Neural progenitor cell (in vitro differentiated cells): ENCODE results near the gene THRAP3. TPM values are rescaled to one million over a fixed set of nuclear protein-coding genes. Genes with fewer than 3 reads are reported as not detected.

Experiments
- DNase-seq: peaks from one replicate; pipeline ENCODE4 v3.0.0-alpha.2; 2016; ENCODE audit warnings: low spot score
- H2AFZ ChIP-seq: fragments of 200-600 bp; sonication (generic); replicated peaks from 2 replicates; pipeline ENCODE4 v1.6.1; 2016; ENCODE audit warnings: antibody characterized with exemption
- H3F3A ChIP-seq: fragments of 200-600 bp; sonication (generic); 2 replicates; pipeline ENCODE4 v1.6.1; 2016; ENCODE audit warnings: antibody characterized with exemption, low read depth
- H3K27ac ChIP-seq: fragments of 200-600 bp; sonication (generic); 2 replicates; pipeline ENCODE4 v1.5.1; 2016; ENCODE audit warnings: mild to moderate bottlenecking
- H3K27me3 ChIP-seq: fragments of 200-600 bp; sonication (generic); 2 replicates; pipeline ENCODE4 v1.6.1; 2016; ENCODE audit warnings: mild to moderate bottlenecking, moderate library complexity
- H3K36me3 ChIP-seq: fragments of 200-600 bp; sonication (generic); 2 replicates; pipeline ENCODE4 v1.5.1; 2016
- H3K4me1 ChIP-seq: fragments of 200-600 bp; sonication (generic); 2 replicates; pipeline ENCODE4 v1.6.1; 2016; ENCODE audit warnings: mixed run types
- H3K4me2 ChIP-seq: fragments of 200-600 bp; sonication (generic); 2 replicates; pipeline ENCODE4 v1.6.1; 2016
- H3K4me3 ChIP-seq: fragments of 200-600 bp; sonication (generic); 2 replicates; pipeline ENCODE4 v1.5.1; 2016
- H3K79me2 ChIP-seq: fragments of 200-600 bp; sonication (generic); 2 replicates; pipeline ENCODE4 v1.6.1; 2016; ENCODE audit warnings: low read depth
- H3K9ac ChIP-seq: fragments of 200-600 bp; sonication (generic); 2 replicates; pipeline ENCODE4 v1.6.1; 2016
- H3K9me3 ChIP-seq: fragments of 200-600 bp; sonication (generic); 2 replicates; pipeline ENCODE4 v1.5.1; 2016; ENCODE audit warnings: low read depth
- H4K20me1 ChIP-seq: fragments of 200-600 bp; sonication (generic); 2 replicates; pipeline ENCODE4 v1.6.1; 2016; ENCODE audit warnings: low read depth
- H3K27ac Mint-ChIP-seq: 3 replicates; pipeline ENCODE4 v1.8.0; 2021; ENCODE audit warnings: mixed read lengths
- H3K27me3 Mint-ChIP-seq: 2 replicates; pipeline ENCODE4 v1.8.0; 2022; ENCODE audit warnings: low read depth, mild to moderate bottlenecking, inconsistent platforms, moderate library complexity, mixed read lengths; ENCODE audit not compliant: insufficient read depth
- H3K36me3 Mint-ChIP-seq: 3 replicates; pipeline ENCODE4 v1.8.0; 2021; ENCODE audit warnings: mixed read lengths
- H3K4me1 Mint-ChIP-seq: 3 replicates; pipeline ENCODE4 v1.8.0; 2021; ENCODE audit warnings: mixed read lengths
- H3K4me3 Mint-ChIP-seq: 3 replicates; pipeline ENCODE4 v1.8.0; 2021; ENCODE audit warnings: mild to moderate bottlenecking, moderate library complexity, mixed read lengths
- H3K9me3 Mint-ChIP-seq: 3 replicates; pipeline ENCODE4 v1.8.0; 2020; ENCODE audit warnings: mixed read lengths
- EZH2 ChIP-seq: fragments of 200-600 bp; sonication (generic); IDR thresholded peaks from 2 replicates; pipeline ENCODE4 v1.6.1; 2017; ENCODE audit warnings: antibody characterized with exemption, mild to moderate bottlenecking, moderate library complexity
- EZH2phosphoT487 ChIP-seq: fragments of 200-600 bp; sonication (generic); IDR thresholded peaks from 2 replicates; pipeline ENCODE4 v1.6.1; 2017; ENCODE audit warnings: antibody characterized with exemption
- total RNA-seq: library from RNA; depleted of rRNA; stranded (reverse); fragments of >200 nt; gene quantifications from 2 replicates; pipeline ENCODE4 v1.2.3, GENCODE V29; 2015; ENCODE audit warnings: low replicate concordance
- TF ChIP-seq, protein P1 (sequence below): fragments of 200-600 bp; sonication (generic); IDR thresholded peaks from 2 replicates; pipeline ENCODE4 v1.5.1; 2017; ENCODE audit warnings: antibody characterized with exemption, mild to moderate bottlenecking

Gene THRAP3
- total RNA-seq, 1 donor from 2014 or later, result 138 TPM

DNA sequence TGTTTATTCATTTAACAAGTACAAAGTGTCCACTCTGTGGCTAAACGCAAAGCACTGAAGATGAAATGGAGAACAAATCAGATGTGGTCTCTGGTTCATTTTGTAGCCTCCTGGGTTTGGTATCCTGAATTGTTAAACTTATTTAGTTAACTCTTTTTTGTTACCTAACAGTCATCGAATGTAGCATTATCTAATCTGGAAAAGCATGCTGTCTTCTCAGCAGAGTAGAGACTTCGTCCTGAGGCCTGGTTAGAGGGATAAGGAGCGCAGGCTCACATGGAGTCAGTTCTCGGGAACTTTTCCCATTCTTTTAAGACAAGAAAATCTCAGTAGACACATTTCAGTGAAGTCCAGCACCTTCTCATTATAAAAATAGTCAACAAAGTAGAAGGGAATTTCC is 48.8 kb downstream of the THRAP3 start:
- Histone ChIP-seq H3F3A (no peaks in the 10 kb centered on the region), H3K27ac (no peak overlapping the region), H3K4me1 (no peaks in the 10 kb centered on the region), H4K20me1 (peaks cover 36% of the 10 kb centered on the region), H3K79me2 (peaks cover 93% of the 10 kb centered on the region), H3K9me3 (no peaks in the 10 kb centered on the region), H3K4me2 (no peak overlapping the region), H3K4me3 (no peak overlapping the region), H3K36me3 (no peaks in the 10 kb centered on the region), H2AFZ (no peak overlapping the region), H3K9ac (no peak overlapping the region), H3K27me3 (no peaks in the 10 kb centered on the region)
- Mint-ChIP-seq H3K9me3 (no peaks in the 10 kb centered on the region), H3K27ac (no peak overlapping the region), H3K27me3 (no peaks in the 10 kb centered on the region), H3K4me3 (no peak overlapping the region), H3K36me3 (peaks cover 20% of the 10 kb centered on the region), H3K4me1 (no peaks in the 10 kb centered on the region)
- TF ChIP-seq, protein P1, sequence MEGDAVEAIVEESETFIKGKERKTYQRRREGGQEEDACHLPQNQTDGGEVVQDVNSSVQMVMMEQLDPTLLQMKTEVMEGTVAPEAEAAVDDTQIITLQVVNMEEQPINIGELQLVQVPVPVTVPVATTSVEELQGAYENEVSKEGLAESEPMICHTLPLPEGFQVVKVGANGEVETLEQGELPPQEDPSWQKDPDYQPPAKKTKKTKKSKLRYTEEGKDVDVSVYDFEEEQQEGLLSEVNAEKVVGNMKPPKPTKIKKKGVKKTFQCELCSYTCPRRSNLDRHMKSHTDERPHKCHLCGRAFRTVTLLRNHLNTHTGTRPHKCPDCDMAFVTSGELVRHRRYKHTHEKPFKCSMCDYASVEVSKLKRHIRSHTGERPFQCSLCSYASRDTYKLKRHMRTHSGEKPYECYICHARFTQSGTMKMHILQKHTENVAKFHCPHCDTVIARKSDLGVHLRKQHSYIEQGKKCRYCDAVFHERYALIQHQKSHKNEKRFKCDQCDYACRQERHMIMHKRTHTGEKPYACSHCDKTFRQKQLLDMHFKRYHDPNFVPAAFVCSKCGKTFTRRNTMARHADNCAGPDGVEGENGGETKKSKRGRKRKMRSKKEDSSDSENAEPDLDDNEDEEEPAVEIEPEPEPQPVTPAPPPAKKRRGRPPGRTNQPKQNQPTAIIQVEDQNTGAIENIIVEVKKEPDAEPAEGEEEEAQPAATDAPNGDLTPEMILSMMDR, result no peak
- TF ChIP-seq EZH2 (no peak), EZH2phosphoT487 (no peak)
- DNase-seq, result no peak

DNA sequence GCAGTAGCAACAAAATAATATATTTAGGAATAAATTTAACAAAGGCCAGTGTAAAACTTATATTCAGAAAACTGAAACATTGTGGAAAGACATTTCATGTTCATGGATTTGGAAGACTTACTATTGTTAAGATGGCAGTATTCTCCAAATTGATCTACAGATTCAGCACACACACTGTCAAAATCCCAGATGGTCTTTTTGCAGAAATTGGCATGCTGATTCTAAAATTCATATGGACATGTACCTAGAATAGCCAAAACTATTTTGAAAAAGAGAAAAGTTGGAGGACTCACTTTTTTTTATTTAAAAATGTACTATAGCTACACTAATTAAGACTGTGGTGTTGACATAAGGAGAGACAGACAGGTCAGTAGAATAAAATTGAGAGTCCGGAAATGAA is 50.0 kb downstream of the THRAP3 start:
- Histone ChIP-seq H3K4me3 (no peak overlapping the region), H3K4me2 (no peak overlapping the region), H3K36me3 (no peaks in the 10 kb centered on the region), H3K9ac (no peak overlapping the region), H3F3A (no peaks in the 10 kb centered on the region), H3K27ac (no peak overlapping the region), H4K20me1 (peaks cover 33% of the 10 kb centered on the region), H3K27me3 (no peaks in the 10 kb centered on the region), H3K79me2 (peaks cover 93% of the 10 kb centered on the region), H3K4me1 (no peaks in the 10 kb centered on the region), H2AFZ (no peak overlapping the region), H3K9me3 (no peaks in the 10 kb centered on the region)
- H3K36me3 Mint-ChIP-seq, result peaks cover 19% of the 10 kb centered on the region
- TF ChIP-seq, protein P1, result no peak
- TF ChIP-seq EZH2, result no peak
- no peak for TF ChIP-seq EZH2phosphoT487
- H3K9me3 Mint-ChIP-seq, result no peaks in the 10 kb centered on the region
- no peak overlapping the region for H3K4me3 Mint-ChIP-seq
- H3K27ac Mint-ChIP-seq, result no peak overlapping the region
- no peak for DNase-seq
- no peaks in the 10 kb centered on the region for H3K4me1 Mint-ChIP-seq
- no peaks in the 10 kb centered on the region for H3K27me3 Mint-ChIP-seq

DNA sequence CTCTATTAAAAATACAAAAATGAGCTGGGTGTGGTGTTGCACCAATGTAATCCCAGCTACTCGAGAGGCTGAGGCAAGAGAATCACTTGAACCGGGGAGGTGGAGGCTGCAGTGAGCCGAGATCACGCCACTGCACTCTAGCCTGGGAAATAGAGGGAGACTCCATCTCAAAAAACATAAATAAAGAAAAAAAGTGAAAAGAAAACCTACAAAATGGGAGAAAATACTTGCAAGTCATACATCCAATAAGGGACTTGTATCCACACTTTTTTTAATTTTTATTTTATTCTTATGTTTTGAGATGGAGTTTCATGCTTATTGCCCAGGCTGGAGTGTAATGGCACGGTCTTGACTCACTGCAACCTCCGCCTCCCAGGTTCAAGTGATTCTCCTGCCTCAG is 52.4 kb downstream of the THRAP3 start:
- H3K4me1 Mint-ChIP-seq, result peaks cover 3% of the 10 kb centered on the region
- Histone ChIP-seq H2AFZ (no peak overlapping the region), H3K79me2 (peaks cover 92% of the 10 kb centered on the region), H3K36me3 (no peaks in the 10 kb centered on the region), H3F3A (no peaks in the 10 kb centered on the region), H3K27me3 (no peaks in the 10 kb centered on the region), H3K4me2 (no peak overlapping the region), H4K20me1 (peaks cover 43% of the 10 kb centered on the region), H3K9me3 (no peaks in the 10 kb centered on the region), H3K27ac (no peak overlapping the region), H3K9ac (no peak overlapping the region), H3K4me1 (no peaks in the 10 kb centered on the region), H3K4me3 (no peak overlapping the region)
- no peak overlapping the region for H3K27ac Mint-ChIP-seq
- peaks cover 13% of the 10 kb centered on the region for H3K36me3 Mint-ChIP-seq
- TF ChIP-seq EZH2phosphoT487 (no peak), EZH2 (no peak)
- TF ChIP-seq, protein P1, result no peak
- H3K9me3 Mint-ChIP-seq, result no peaks in the 10 kb centered on the region
- H3K27me3 Mint-ChIP-seq, result no peaks in the 10 kb centered on the region
- no peak for DNase-seq
- no peak overlapping the region for H3K4me3 Mint-ChIP-seq
